NCI-H146 (cell line): Measurements from ENCODE around the gene HOXC10.
A peak's percentile ranks its signal among the peaks of the same experiment; 100 is the strongest.

Experiments
- DNase-seq: peaks from one replicate; lab custom pipeline; 2025; lab: John Stamatoyannopoulos, UW

Gene HOXC10

GRCh38 chr12:54017027-54017788 is 32.3 kb downstream of the HOXC10 start:
- DNase-seq = no peak

DNA sequence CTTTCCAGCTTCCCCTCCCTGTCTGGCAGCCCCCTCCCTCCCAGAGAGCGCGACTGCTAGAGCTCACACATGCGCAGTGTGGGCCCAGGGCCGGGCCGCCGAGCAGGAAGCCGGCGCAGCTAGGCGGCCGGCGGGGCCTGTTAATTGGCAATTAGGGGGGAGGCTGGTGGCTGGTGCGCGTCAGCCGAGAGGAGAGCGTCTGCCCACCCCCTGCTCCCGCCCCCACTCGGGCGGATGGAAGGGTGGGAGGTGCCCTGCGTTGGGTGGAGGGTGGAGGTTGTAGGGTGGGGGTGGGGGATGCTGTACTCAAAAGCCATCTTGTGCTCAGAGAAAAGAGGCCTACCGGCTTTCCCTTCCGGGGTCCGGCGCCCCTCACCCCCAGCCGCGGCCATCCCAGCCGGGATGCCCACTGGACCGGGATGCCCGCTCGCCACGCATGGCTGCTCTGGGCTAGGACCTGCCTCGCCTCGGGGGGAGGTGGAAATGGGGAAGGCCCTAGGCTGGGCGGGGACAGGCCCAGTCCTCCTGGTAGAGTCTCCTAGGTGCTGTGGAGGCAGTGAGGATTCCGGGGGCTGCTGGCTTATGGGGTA is 33.0 kb downstream of the HOXC10 start:
- DNase-seq = peak; percentile 62

DNA sequence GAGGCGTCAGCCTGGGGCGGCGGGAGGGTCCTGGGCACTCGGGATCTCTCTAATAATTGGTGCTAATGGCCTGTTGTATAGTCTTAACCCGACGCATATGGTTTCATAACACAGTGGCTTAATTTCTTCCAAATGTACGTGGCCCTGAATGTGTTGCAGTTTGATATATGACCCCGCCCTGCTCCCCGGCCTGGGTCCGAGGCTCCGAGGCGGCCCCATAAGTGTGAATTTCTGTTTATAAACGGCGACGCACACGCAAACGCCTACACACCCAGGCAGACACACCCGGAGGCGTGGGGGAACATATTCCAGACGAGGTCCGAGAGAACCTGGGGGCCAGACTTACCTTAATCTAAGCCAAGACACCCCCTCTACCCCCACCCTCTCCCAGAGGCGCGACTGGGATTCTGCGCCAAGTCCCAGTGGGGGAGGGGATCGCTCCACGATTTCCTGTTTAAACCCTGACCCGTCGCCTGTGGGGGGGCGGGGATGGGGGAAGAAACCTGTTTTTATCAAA is 33.6 kb downstream of the HOXC10 start:
- no peak for DNase-seq

DNA sequence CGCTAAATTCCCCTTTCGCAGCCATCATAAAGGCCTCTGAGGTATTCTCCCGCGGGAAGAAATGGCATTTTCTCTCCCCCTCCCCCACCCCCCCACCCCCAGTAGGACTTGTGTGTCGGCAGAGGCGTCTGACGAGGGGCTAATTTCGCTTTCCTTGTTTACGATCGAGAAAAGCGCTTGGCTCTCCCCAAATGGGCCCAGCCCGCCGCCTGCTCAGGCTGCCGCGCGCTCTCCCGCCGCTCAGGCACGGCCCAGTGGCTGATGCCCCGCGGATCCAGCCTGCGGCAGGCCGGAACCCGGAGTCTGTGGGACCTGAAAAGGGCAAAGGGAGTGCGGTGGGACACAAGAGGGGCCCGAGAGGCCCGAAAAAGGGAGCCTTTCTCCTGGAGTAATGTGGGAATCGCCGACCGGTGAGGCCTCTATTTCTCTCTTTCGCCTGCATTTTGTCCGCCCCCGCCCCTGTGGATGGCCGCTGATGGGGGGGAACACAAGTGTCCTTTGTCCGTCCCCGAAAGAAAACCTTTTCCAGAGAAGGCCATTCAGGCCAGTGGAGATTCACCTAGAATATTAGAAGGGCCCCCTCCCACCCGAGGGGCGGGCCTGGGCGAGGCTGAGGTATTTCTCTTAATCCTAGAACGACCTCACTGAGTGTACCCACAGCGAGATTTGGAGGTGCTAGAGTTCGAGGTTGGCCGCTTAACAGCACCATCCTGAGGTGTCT is 34.3 kb downstream of the HOXC10 start:
- DNase-seq = no peak

- DNase-seq = no peak
Measured at GRCh38 chr12:54019924-54020590, 35.1 kb downstream of the HOXC10 start.

DNA sequence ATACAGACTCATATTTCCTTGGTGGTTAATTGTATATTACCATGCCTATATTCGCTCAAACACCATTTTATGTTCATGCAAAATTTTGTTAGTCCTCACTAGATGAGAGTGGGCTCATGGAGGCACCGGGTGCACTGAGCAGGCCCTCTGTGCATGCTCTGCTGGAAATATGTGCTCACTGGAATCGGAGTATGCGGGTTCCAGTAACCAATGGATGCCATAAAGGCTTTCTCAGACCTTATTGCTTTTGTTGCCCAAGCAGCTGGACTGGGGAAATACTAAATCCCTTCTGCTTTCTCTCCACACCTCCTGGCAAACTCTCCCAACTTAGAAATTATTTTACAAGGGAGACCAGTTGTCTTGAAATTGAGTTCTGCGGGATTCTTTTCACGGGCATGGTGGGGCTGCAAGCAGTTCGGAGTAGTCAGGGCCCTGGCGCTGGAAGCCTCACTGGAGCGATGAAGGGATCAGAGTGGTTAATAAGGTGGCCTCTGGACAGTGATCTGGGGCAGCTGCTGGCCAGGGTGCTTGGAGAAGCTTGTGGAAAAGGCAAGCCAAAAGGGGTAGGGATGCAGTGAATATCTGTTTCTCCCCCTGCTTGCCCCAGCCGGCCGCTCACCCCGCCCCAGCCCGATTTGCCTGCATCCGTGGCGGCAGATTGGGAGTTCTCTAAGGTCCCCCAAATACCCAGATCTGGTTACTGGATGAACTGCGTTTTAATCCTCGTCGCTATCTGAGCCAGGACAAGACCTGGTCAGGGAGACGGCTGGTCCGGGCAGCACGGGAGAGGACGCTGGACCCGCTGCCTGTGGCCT is 35.9 kb downstream of the HOXC10 start:
- no peak for DNase-seq

- DNase-seq = no peak
Measured at GRCh38 chr12:54021432-54022013, 36.6 kb downstream of the HOXC10 start.

DNA sequence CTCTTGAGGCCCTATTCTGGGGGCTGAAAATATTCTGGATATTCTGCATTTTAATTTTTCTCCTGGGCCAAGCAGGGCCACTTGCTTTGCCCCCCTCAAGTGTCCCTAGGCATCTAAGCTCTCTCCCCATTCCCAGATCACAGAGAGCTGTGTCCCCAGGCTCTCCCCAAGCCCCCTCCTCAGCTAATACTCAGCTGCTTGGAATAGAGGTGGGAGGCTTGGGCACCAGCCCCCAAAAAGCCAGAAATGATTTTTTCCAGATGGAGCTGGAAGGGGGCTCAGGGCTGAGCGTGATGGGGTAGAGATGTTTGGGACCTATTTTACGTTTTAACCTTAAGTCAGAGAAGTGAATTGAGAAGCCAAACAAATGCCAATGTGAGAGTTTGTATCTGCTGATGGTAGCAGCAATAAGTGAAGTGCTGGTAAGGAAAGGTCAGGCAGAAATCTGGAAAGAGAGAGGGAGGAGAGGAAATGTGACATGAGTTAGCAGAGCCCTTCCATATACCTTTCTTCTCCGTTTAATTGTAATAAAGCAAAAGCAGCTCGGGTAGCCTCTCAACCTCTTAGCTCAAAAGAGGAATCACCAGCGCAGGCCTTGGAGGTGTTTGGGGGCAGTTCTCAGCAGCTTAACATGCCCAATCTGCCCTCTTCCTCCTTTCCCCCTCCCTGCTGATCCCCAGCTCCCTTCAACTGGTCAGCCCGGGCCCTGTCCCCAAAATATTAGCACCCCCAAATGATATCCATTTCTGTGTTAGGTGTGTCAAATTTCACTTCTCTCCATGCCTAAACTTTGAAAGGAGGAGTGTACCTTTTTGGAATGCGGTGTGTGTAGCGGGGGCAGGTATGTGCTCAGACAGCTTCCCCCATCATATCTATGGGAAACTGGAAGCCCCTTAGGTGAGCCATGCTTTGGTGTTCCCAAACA is 38.3 kb downstream of the HOXC10 start:
- DNase-seq = no peak

- no peak for DNase-seq
Measured at GRCh38 chr12:54024127-54024526, 39.2 kb downstream of the HOXC10 start.

DNA sequence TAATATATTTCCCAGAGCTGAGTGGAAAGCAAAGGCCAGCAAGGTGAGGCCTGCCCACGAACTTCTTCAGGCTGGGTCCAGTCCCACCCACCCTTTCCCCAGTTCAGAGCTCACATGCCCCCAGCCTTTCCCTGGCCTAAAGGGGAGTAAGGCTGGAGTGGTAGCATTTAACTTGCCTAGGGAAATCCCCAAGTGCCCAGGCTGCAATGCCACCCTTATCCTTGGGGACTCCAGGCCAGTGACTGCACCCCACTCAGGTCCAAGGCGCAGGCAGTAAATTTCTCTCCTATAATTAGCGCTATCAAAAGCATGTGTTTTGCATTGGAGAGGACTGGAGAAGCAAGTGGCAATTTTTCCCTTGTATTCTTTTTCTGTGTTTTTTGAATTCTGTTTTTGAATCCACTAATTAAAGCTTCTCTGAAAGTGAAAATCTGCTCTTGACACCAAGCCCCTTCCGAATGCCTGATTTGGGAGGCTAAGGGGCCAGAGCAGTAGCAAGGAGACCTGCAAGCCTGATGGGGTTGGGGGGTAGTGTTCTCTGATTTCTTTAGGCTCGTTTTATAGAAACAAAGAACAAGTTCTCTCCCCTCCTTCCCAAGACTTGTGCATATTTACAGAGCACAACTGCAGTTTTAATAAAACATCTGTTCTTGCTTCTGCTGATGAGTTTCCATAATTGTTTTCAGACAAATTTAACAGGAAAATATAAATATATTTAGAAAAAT is 39.8 kb downstream of the HOXC10 start:
- DNase-seq = no peak

GRCh38 chr12:54025499-54026405 is 40.8 kb downstream of the HOXC10 start:
- DNase-seq = no peak

DNA sequence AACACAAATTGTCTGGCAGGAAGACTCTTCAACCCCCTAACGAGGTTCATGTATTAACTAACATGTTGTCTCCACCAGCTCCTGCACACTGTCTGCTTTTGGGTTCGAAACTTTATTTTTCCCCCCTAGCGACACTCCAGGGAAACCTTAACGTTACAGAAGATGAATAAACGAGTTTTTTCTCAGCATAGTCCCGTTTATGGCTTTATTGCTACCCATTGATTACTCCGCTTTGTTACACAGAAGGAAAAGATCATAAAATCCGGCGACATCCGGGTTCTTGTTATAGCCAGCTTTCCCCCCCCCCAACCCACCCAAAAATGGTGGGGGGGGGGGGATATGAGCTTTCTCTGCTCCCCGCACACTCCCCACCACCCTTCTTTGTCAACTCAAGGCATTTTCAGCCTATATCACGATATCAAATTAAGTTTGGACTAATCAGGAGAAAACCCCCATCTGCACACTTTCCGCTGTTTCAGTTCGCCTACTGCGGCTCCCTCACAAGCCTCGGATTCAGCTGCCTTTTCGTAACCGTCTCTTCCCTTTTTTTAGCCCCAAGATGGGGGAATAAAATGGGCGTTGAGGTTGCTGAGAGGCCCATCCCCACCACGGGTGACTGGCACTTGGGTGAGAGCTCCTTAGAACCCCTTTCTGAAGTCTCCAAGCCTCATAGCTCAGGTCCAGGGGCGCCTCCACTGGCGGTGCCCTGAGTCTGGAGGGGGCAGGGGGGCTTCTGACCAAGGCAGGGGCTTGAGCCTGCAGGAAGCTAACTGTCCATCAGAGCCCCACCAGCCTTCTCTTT is 41.9 kb downstream of the HOXC10 start:
- DNase-seq = no peak

DNA sequence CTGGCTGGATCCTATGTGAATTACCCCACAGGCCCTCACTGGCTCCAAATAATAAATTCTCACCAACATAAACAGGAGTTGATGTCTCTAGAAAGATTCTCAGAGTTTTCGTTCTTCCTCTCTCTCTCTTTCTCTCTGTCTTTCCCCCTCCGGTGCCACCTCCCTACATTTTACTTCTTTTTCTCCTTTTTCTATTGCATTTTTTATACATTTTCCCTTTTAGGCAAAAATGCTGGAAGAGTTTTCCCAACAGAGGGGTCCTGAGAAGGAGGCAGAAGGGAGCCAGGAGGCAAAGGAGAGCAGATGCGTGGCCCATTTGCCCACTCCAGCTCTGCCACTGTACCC is 42.5 kb downstream of the HOXC10 start:
- DNase-seq = no peak

DNA sequence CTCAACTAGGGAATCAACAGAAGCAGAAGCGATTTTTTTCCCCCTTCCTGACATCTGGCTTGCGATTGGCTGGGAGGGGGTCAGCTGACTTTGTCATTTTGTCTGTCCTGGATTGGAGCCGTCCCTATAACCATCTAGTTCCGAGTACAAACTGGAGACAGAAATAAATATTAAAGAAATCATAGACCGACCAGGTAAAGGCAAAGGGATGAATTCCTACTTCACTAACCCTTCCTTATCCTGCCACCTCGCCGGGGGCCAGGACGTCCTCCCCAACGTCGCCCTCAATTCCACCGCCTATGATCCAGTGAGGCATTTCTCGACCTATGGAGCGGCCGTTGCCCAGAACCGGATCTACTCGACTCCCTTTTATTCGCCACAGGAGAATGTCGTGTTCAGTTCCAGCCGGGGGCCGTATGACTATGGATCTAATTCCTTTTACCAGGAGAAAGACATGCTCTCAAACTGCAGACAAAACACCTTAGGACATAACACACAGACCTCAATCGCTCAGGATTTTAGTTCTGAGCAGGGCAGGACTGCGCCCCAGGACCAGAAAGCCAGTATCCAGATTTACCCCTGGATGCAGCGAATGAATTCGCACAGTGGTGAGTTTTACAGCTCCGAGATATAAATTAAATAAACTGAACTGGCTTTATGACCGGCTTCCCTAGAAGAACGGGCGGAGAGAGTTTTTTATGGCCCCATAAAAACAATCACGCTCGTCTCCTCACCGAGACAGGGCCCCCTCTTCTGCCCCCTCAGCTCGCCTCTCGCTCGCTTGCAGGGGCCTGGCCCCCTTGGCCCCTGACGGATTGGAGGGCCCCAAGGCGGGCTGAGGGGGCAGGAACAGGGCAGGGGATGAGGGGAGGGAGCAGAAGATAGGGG is 43.6 kb downstream of the HOXC10 start, which contains the start of gene HOXC6:
Gene HOXC6 (plus strand): TSS at position 127 of the 888 bp plus-strand sequence. CDS start 82 bp downstream, at position 209.
- DNase-seq = no peak

- DNase-seq = no peak
Measured at GRCh38 chr12:54029529-54030441, 44.8 kb downstream of the HOXC10 start.
